IPS DF 4.7 (cell line): Measurements from ENCODE around the gene ZBTB8A.

Experiments
- DNase-seq: peaks from one replicate; pipeline ENCODE4 v3.0.0-alpha.2; 2013; ENCODE audit warnings: low spot score; ENCODE audit errors: extremely low read depth

Gene ZBTB8A

GRCh38 chr1:32652244-32652962, 113.2 kb downstream of the ZBTB8A start:
- no peak for DNase-seq
